Activated T-helper 9 cell treated with anti-CD3 and anti-CD28 coated beads, Interleukin-2, amount 50 U/mL, for 16 hours (primary cell): ENCODE results near the gene ARAP2.

Source experiments
- DNase-seq: peaks from one replicate; pipeline ENCODE4 v3.0.0-alpha.2; 2020; ENCODE audit warnings: low read depth

The ARAP2 gene

GRCh38 chr4:36244257-36245082, at the start of gene ARAP2:
TSS of gene ARAP2 (minus strand) at chr4:36244514. CDS start at chr4:36229486, 15,028 bp downstream.
- DNase-seq: peak; percentile 73

GRCh38 chr4:36292556-36293188, 48.4 kb upstream of the ARAP2 start:
- no peak for DNase-seq

DNA sequence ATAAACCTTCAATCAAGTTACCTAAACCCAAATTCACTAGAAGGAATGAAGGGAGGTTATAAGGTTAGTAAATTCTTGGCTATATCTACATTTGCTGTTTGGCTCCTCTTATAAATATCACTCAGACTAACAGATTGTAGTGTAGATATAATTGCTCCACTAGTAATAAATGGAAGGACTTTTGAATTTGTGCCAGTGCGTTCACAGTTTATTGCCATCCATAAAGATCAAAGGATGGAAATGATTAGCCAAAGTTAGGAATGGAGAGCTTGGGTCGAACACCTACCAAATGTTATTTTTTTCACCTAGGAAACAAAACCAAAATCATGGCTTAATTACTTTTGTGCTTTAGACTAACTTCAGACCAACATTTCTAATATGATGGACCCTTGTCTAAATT, 46.3 kb upstream of the ARAP2 start:
- DNase-seq: no peak

DNA sequence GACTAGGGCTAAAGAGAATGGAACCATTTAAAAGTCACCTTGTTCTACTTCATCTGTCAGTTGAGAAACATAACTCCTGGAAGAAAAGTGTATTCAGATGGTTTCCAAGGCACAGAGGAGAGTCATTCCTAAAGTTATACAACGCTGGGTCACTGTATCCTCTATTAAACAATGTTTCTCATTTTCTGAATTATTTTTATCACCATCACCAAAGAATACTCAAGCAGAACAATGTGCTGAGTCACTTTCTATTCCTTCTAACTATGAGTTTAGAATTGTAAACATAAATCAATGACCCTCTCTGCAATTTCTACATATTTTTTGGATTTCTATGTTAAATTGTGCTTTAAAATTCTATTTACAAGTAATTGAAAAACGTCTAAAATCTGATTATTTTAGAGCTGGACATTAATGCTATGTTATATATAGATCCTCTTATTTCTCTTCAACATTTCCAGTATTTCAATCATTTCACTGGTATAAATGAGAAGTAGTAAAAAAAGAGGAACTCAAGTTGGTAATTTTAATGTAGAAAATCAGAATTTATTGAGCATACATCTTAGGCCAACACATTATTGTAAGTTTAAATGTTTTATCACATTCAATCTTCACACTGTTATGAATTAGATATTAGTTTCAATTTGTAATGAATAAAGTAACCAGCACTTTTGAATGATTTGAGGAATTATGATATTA, 44.6 kb upstream of the ARAP2 start:
- no peak for DNase-seq

GRCh38 chr4:36286481-36286871, 42.2 kb upstream of the ARAP2 start:
- no peak for DNase-seq

DNA sequence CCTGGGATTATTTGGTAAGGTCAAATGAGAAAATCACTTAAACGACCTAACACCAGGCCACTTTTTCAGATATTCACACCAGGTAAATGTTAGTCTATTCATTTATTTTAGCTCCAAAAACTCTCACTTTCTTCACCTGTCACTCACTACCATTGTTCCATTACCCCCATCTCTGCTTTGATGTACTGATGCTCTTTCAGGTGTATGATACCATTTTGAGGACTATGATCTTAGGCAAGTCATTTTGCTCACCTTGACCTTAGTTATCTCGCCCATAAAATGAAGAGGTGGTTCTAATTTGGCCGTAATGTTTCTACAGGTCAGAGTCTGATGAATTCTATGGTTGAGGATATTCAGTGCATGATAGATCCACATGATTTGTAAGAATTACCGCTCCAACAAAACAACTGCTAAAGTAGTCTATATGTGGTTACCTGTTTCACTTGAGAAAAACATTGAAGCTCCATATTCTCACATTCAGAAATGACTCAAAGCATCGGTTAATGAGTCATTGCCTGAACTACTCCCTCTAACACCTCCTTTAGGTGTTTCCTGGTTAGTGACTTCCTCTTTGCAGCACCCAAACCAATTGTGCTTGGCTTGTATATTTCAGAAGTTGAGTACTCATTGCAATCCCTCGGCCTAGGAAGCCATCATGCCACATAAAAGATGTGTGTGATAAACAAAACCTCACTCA, 41.6 kb upstream of the ARAP2 start:
- DNase-seq: peak; percentile 21

DNA sequence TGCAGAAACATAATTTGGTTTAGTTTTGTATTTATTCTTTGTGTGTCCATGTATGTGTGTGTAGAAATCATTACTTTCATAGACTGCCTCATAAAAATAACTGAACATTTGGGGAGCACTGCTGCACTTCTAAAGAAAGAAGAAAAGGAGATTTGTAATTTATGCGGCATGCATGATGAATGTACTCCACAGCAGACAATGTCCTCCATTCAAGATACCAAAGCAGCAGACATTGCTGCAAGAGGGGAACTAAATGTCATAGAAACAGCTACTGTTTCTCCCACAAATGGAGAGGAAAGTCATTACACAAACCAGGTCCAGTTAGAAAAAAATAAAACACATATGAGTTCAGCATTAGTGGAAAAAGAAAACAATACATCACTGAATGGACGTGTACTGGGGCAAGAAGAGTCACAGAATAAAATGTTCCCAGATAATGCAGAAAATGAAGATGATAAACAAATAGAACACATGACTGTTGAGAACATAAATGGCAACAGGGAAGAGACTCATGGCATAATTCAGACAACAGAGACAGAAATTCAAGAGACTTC, 39.7 kb upstream of the ARAP2 start:
- no peak for DNase-seq

DNA sequence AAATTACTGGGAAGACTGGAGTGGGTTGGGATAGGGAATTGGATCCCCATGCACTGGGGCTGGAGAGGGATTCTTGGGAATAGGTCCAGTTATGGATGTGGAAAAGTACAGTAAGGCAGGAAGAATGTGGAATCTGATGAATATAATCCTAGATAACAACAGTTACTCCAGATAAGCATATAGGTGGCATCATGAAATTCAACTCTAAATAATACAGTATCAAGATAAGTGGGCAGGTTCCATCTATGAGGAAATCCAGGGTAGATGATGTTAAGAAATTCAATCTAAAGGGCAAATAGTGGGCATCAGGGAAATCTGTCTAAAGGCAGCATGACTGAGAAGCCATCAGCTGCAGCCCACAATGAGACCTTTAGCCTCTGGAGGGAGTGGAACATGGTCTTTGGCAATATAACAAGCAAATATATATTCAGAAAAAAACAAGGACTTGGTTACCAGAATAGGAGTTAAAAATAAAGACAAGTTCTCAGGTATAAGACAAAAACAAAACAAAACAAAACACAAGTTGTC, 38.3 kb upstream of the ARAP2 start:
- no peak for DNase-seq

DNA sequence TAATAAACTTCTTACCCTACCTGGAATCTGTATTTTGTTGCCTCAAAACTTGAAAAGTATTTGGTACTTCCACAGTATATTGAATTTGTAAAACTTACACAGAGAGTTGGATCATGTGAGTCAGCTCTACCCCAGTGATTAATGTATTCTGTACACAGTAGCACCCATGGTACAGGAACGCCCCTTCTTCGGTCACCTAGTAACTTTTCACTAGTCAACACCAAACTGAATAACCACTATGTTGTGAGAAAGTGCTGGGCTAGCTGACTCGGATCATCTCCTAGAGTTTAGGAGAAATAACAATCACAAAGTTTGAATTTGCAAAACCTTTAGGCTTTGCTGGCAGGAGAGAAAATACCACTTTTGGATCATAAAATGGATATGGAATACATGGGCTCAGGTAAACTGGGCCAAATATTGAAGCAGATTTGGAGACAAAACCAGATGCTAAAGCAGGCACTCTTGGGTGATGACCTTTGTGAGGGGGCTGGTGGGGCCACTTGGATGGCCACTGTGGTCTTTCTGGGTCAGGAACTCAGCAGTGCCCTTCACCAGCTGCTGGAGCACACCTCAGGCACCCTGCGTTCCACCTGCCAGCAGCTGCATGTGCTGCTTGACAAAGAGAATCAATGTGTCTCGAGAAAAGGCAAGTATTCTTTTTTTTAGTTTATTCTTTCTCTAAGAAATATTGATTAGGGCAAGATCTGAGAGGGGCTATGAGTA, 37.2 kb upstream of the ARAP2 start, which contains the start of gene DTHD1:
Gene DTHD1 (plus strand): TSS at position 233 of the 723 bp plus-strand sequence. CDS start 143 bp downstream, at position 376.
- no peak for DNase-seq

GRCh38 chr4:36280555-36280954, 36.2 kb upstream of the ARAP2 start:
- DNase-seq: no peak

DNA sequence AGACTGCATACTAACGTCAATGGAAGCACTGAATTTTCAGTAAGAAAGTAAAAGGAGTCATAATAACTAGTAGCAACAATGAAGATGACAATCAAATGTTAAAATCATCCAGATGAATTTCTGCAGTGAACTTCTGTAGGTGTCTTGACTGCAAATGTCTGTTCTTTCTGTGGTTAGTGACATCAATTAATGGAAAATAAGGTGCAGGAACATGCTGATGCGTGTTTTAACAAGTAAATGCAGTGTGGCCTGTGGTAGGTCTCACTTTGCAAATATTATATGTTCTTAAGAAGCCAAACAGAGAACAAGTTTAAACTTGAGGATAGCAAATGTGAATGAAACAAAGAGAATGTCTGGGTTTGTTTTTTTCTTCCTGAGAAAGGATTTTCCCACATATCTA, 34.5 kb upstream of the ARAP2 start:
- no peak for DNase-seq

GRCh38 chr4:36277533-36277932, 33.2 kb upstream of the ARAP2 start:
- DNase-seq: no peak

DNA sequence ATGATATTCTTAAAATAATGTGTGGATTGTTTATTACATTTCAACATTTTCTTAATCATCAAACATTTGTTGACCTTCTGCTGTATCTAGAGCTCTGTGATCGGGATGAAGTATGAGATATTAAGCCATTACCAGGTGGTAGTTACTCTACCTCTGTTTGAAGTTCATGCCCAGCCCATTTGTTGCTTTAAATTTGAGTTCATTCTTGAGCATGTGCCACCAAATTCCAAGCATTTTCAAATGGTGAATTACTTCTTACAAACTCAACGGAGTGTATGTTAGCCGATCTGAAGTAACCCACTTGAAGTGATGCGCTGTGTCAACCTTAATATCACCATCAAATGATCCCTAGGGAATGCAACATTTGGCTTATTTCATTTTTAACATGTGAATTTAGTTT, 29.8 kb upstream of the ARAP2 start:
- no peak for DNase-seq

DNA sequence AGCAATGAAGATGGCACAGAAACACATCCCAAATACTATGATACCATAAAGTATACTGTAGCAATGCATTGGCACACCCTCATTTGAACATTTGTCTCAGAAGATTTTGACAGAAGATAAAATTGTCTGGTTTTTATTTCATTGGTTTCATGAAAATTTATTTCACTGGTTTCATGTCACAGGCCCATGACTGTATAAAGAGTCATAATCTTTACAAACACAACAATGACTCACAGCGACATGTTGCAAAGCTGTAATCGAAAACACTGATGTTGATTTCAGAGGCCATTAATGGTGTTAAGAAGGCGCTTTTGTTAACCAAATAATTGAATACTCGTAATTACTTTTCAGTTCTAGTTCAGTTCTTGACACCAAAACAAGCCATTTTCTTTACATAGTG, 29.0 kb upstream of the ARAP2 start:
- DNase-seq: no peak

- no peak for DNase-seq
Measured at GRCh38 chr4:36269533-36270173, 25.3 kb upstream of the ARAP2 start.

GRCh38 chr4:36269101-36269500, 24.8 kb upstream of the ARAP2 start:
- no peak for DNase-seq

DNA sequence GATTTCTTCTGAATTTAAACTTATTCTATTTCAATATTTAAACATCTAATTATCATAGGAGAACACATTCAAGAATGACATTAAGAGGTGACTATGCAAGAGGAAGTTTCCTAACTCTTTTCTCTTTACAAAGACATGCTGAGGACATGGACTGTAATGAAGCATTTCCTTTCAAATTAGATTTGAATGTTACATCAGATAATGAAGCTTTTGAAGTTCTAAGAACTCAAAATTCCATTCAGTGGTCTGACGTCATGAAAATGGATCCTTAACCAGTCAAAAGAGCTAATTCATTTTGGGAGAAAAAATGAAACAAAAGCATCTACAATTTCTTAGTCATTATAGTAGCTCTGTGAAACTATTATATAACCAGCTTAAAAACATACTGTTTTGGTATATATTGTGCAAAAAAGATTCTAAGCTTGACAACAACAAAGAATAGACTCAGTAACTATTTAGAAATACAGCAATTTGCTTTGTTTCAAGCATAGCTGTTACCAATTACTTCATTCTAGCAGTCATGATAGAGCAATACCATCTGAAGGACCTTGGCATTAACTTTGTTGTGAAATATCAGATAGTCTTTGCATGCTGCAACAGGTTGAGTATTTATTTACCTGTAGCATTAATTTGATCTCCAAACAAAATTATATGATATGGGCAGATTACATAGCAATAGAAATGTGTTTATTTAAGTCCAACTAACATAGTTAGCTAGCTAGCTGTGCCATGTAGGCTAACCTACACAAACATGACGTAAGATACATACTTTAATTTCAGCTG, 23.4 kb upstream of the ARAP2 start:
- DNase-seq: no peak

- DNase-seq: no peak
Measured at GRCh38 chr4:36264207-36264826, 20.0 kb upstream of the ARAP2 start.

- no peak for DNase-seq
Measured at GRCh38 chr4:36260731-36261130, 16.4 kb upstream of the ARAP2 start.
